NCI-H345 treated with DMSO at 0.1 percent for 48 hours (cell line): ENCODE data around the gene ADH6.
"Not testable (repeated sequence)": the region's sequence is repeated elsewhere in the genome, so short reads cannot be mapped to it uniquely, and the experiment has no call there.

Experiments used
- DNase-seq: peaks from one replicate; lab custom pipeline; 2025; ENCODE audit not compliant: unreplicated experiment; lab: John Stamatoyannopoulos, UW

ADH6 gene

GRCh38 chr4:99200138-99200537 lies 18.9 kb downstream of the ADH6 start:
- DNase-seq: no peak

GRCh38 chr4:99190336-99190735 lies 28.7 kb downstream of the ADH6 start:
- no peak for DNase-seq

GRCh38 chr4:99189900-99190299 lies 29.1 kb downstream of the ADH6 start:
- DNase-seq: not testable (repeated sequence)

GRCh38 chr4:99186029-99186428 lies 33.0 kb downstream of the ADH6 start:
- DNase-seq: no peak

GRCh38 chr4:99185581-99185980 lies 33.5 kb downstream of the ADH6 start:
- no peak for DNase-seq

- no peak for DNase-seq
These were observed 38.5 kb downstream of the ADH6 start for GRCh38 chr4:99180382-99181070.

- DNase-seq: no peak
These were observed 39.4 kb downstream of the ADH6 start for GRCh38 chr4:99179626-99180025.

- no peak for DNase-seq
These were observed 39.9 kb downstream of the ADH6 start for GRCh38 chr4:99179178-99179577.

- DNase-seq: no peak
These were observed 52.5 kb downstream of the ADH6 start for GRCh38 chr4:99166544-99166943.

GRCh38 chr4:99165978-99166377 lies 53.1 kb downstream of the ADH6 start:
- DNase-seq: no peak

GRCh38 chr4:99161373-99162099 lies 57.5 kb downstream of the ADH6 start:
- DNase-seq: no peak

GRCh38 chr4:99159699-99160098 lies 59.3 kb downstream of the ADH6 start:
- DNase-seq: no peak

- no peak for DNase-seq
These were observed 61.5 kb downstream of the ADH6 start for GRCh38 chr4:99157478-99157935.

GRCh38 chr4:99156992-99157391 lies 62.1 kb downstream of the ADH6 start:
- no peak for DNase-seq

- no peak for DNase-seq
These were observed 64.2 kb downstream of the ADH6 start for GRCh38 chr4:99154658-99155342.
